ENCODE measurements around the gene PLEKHA5.

Gene PLEKHA5

GRCh38 chr12:19125325-19125724, 4.2 kb upstream of the PLEKHA5 start:
- Histone ChIP-seq H2AFZ (ENCODE audit: low read length) (no peak overlapping the region), H3F3A (ENCODE audit: insufficient read depth, low read length) (no peaks in the 10 kb centered on the region), H3K9ac (ENCODE audit: low read length) (no peak overlapping the region), H3K36me3 (ENCODE audit: insufficient read depth, low read length) (no peaks in the 10 kb centered on the region), H3K79me2 (ENCODE audit: insufficient read depth, low read length) (no peaks in the 10 kb centered on the region), H3K4me2 (ENCODE audit: low read length) (no peak overlapping the region), H3K27me3 (ENCODE audit: insufficient read depth, low read length) (no peaks in the 10 kb centered on the region), H3K4me3 (ENCODE audit: low read depth, low read length, poor library complexity, severe bottlenecking) (no peak overlapping the region), H3K9me3 (ENCODE audit: low read length) (peaks cover 3% of the 10 kb centered on the region; the same call in 1 of the 2 replicates), H3K27ac (ENCODE audit: low read depth, low read length, poor library complexity, severe bottlenecking) (no peak overlapping the region), H3K9me2 (ENCODE audit: low read depth, low read length) (no peaks in the 10 kb centered on the region), H4K20me1 (ENCODE audit: insufficient read depth, low read length) (no peaks in the 10 kb centered on the region), H3K4me1 (ENCODE audit: insufficient read depth, low read length, severe bottlenecking) (peaks cover under 1% of the 10 kb centered on the region)
- TF ChIP-seq CTCF (IDR thresholded peaks at IDR 0.05; ENCODE audit: low read length) (no peak), EZH2 (IDR thresholded peaks at IDR 0.05; ENCODE audit: borderline replicate concordance, low read length) (no peak)

- Histone ChIP-seq H3K4me3 (ENCODE audit: low read depth, low read length, poor library complexity, severe bottlenecking) (no peak overlapping the region), H2AFZ (ENCODE audit: low read length) (no peak overlapping the region), H4K20me1 (ENCODE audit: insufficient read depth, low read length) (no peaks in the 10 kb centered on the region), H3K36me3 (ENCODE audit: insufficient read depth, low read length) (no peaks in the 10 kb centered on the region), H3K9me2 (ENCODE audit: low read depth, low read length) (no peaks in the 10 kb centered on the region), H3K4me2 (ENCODE audit: low read length) (no peak overlapping the region), H3K9me3 (ENCODE audit: low read length) (peaks cover 3% of the 10 kb centered on the region; the same call in 1 of the 2 replicates), H3K27ac (ENCODE audit: low read depth, low read length, poor library complexity, severe bottlenecking) (no peak overlapping the region), H3K4me1 (ENCODE audit: insufficient read depth, low read length, severe bottlenecking) (peaks cover 8% of the 10 kb centered on the region), H3K9ac (ENCODE audit: low read length) (no peak overlapping the region), H3K79me2 (ENCODE audit: insufficient read depth, low read length) (no peaks in the 10 kb centered on the region), H3K27me3 (ENCODE audit: insufficient read depth, low read length) (no peaks in the 10 kb centered on the region), H3F3A (ENCODE audit: insufficient read depth, low read length) (no peaks in the 10 kb centered on the region)
- TF ChIP-seq CTCF (IDR thresholded peaks at IDR 0.05; ENCODE audit: low read length) (no peak), EZH2 (IDR thresholded peaks at IDR 0.05; ENCODE audit: borderline replicate concordance, low read length) (no peak)
Measured at GRCh38 chr12:19127270-19127669, 2.3 kb upstream of the PLEKHA5 start.

- H3K4me2 ChIP-seq (ENCODE audit: low read length) = no peak overlapping the region
- H4K20me1 ChIP-seq (ENCODE audit: insufficient read depth, low read length) = no peaks in the 10 kb centered on the region
- no peaks in the 10 kb centered on the region; the same call in 1 of the 2 replicates for H3K9me2 ChIP-seq (ENCODE audit: low read depth, low read length)
- H3K27ac ChIP-seq (ENCODE audit: low read depth, low read length, poor library complexity, severe bottlenecking) = no peak overlapping the region
- no peak overlapping the region for H3K4me3 ChIP-seq (ENCODE audit: low read depth, low read length, poor library complexity, severe bottlenecking)
- peaks cover 8% of the 10 kb centered on the region for H3K4me1 ChIP-seq (ENCODE audit: insufficient read depth, low read length, severe bottlenecking)
- TF ChIP-seq EZH2 (IDR thresholded peaks at IDR 0.05; ENCODE audit: borderline replicate concordance, low read length) = no peak
- TF ChIP-seq CTCF (IDR thresholded peaks at IDR 0.05; ENCODE audit: low read length) = no peak
- H3K79me2 ChIP-seq (ENCODE audit: insufficient read depth, low read length) = no peaks in the 10 kb centered on the region
- H3K27me3 ChIP-seq (ENCODE audit: insufficient read depth, low read length) = no peaks in the 10 kb centered on the region
- H3K9me3 ChIP-seq (ENCODE audit: low read length) = peaks cover 3% of the 10 kb centered on the region; the same call in 1 of the 2 replicates
- no peaks in the 10 kb centered on the region for H3F3A ChIP-seq (ENCODE audit: insufficient read depth, low read length)
- no peak overlapping the region for H2AFZ ChIP-seq (ENCODE audit: low read length)
- no peaks in the 10 kb centered on the region for H3K36me3 ChIP-seq (ENCODE audit: insufficient read depth, low read length)
- no peak overlapping the region for H3K9ac ChIP-seq (ENCODE audit: low read length)
Measured at GRCh38 chr12:19128485-19128884, 1.0 kb upstream of the PLEKHA5 start.

Data from OCI-LY1 (cell line).